GM10266 (cell line): ENCODE data around the gene FBXW12.

Source experiments
- DNase-seq: peaks from one replicate; pipeline ENCODE4 v3.0.0; 2012; ENCODE audit errors: extremely low spot score
- TF ChIP-seq, protein P1 (sequence below): IDR thresholded peaks from 2 replicates; pipeline ENCODE4 v1.5.1; 2012; ENCODE audit warnings: mild to moderate bottlenecking, low read depth; ENCODE audit not compliant: control insufficient read depth, insufficient read depth; ENCODE audit errors: missing control alignments

Gene FBXW12

GRCh38 chr3:48344867-48345507, 27.0 kb upstream of the FBXW12 start:
- DNase-seq = no peak
- TF ChIP-seq, protein P1, sequence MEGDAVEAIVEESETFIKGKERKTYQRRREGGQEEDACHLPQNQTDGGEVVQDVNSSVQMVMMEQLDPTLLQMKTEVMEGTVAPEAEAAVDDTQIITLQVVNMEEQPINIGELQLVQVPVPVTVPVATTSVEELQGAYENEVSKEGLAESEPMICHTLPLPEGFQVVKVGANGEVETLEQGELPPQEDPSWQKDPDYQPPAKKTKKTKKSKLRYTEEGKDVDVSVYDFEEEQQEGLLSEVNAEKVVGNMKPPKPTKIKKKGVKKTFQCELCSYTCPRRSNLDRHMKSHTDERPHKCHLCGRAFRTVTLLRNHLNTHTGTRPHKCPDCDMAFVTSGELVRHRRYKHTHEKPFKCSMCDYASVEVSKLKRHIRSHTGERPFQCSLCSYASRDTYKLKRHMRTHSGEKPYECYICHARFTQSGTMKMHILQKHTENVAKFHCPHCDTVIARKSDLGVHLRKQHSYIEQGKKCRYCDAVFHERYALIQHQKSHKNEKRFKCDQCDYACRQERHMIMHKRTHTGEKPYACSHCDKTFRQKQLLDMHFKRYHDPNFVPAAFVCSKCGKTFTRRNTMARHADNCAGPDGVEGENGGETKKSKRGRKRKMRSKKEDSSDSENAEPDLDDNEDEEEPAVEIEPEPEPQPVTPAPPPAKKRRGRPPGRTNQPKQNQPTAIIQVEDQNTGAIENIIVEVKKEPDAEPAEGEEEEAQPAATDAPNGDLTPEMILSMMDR = no peak

DNA sequence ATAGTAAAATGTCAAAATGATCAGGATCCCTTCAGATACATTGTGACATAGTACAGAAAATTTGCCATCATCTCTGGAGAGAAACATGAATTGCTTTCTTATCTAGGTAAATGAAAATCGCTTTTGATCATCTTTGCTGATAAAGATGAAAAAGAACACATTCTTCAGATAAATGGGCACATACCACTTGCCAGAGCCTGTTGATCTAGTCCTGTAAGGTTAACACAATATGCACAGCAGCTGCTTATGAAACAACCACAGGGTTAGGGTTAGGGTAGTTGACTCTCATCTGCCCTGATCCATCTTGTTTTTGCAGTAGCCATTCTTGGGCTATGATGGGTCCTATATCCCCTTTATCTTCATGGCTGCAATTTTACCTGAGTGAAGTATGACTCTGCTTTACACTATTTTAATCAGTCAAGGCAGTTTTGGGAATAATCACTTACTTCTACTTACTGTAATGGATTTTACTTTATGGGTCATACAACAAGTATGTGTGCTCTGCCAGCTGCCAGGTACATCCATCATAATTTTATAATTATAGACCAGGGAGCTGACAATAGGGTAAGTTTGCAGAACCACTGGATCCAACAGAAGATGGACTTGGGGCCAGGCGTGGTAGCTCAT, 26.0 kb upstream of the FBXW12 start:
- TF ChIP-seq, protein P1 = no peak
- no peak for DNase-seq

DNA sequence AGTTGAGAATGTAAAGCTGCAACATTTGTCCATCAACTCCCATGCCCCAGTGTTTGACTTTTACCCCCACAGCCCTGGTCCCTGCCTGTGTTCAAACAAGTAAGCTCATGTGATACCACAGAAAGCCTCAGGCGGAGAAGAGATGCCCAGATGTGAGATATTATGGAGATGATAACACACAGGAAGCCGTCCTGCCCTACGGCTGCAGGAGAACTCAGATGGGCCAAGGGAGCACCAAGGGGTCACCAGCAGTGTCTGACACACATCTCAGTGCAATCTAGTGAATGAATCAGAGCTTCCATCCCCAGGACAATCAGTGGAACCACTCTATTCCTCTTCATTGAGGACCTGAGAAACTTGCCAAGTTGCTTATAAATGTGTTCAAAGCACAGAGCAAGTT, 24.5 kb upstream of the FBXW12 start:
- TF ChIP-seq, protein P1 = no peak
- no peak for DNase-seq

- DNase-seq = no peak
- TF ChIP-seq, protein P1 = no peak
These were observed 19.5 kb upstream of the FBXW12 start for GRCh38 chr3:48352546-48352945.

DNA sequence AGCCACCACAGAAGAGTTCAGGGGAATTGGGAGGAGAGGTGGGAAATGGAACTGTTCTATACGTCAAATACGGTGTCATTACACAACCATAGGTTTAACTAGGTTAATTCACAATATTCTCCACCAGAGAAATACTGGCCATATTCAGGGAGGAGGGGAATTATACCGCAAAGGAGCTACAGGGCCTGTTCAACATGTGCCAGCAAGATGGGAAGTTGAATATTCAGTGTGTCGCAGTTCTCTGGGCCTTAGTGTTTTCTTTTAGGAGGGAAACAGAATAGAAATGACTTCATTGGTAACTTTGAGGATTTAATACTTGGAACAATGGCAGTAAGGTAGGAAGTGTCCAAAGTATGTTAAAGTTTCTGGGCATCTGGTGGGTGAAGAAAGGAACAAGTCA, 18.0 kb upstream of the FBXW12 start:
- DNase-seq = no peak

DNA sequence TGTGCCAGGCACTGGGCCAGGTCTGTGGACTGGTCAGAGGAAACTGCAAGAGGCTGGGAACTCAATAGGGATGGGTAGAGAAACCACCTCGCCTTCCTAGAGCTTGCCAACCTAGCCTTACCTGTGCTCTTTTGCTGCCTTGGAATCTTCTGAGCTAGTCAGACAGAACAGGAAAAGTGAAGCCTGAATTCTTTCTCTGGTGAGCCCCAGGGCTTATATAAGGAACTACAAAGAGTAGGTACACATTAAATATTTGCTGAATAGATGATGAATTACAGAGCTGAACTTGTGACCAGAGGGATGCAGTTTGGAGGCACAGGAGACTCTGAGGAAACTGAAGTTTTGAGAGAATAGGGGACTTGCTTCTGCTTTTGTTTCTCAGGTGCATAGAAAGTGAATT, 15.6 kb upstream of the FBXW12 start:
- TF ChIP-seq, protein P1 = no peak
- no peak for DNase-seq

More for the DNA sequence above, 18.0 kb upstream of the FBXW12 start:
- TF ChIP-seq, protein P1 = no peak

- DNase-seq = no peak
- TF ChIP-seq, protein P1 = no peak
These were observed 10.1 kb upstream of the FBXW12 start for GRCh38 chr3:48361928-48362327.
